Neural cell (in vitro differentiated cells): ENCODE results near the gene OR2B6.

Experiments used
- CTCF ChIP-seq: fragments of 450-650 bp; IDR thresholded peaks from 2 replicates; pipeline ENCODE4 v1.5.1; 2014; ENCODE audit warnings: antibody characterized with exemption, mild to moderate bottlenecking, moderate library complexity; ENCODE audit not compliant: poor library complexity, severe bottlenecking
- POLR2AphosphoS5 ChIP-seq: IDR thresholded peaks from 2 replicates; pipeline ENCODE4 v1.6.1; 2012
- RAD21 ChIP-seq: fragments of 450-650 bp; conservative IDR thresholded peaks from 2 replicates; pipeline ENCODE4 v1.6.1; 2014; ENCODE audit warnings: antibody characterized with exemption, mild to moderate bottlenecking, moderate library complexity

- no peak for TF ChIP-seq CTCF
- TF ChIP-seq POLR2AphosphoS5: peak; percentile 42
- TF ChIP-seq RAD21: no peak
These were observed 23.1 kb downstream of the OR2B6 start for GRCh38 chr6:27980111-27980510.
